NT2/D1 (cell line): ENCODE data around the gene SERTM2.

ENCODE experiments used
- YY1 ChIP-seq: IDR thresholded peaks from 2 replicates; pipeline ENCODE4 v1.6.1; 2011; ENCODE audit not compliant: insufficient read length, insufficient read depth
- ZNF274 ChIP-seq: IDR thresholded peaks from 2 replicates; pipeline ENCODE4 v1.6.1; 2011; ENCODE audit warnings: mild to moderate bottlenecking, low read depth, low read length

DNA sequence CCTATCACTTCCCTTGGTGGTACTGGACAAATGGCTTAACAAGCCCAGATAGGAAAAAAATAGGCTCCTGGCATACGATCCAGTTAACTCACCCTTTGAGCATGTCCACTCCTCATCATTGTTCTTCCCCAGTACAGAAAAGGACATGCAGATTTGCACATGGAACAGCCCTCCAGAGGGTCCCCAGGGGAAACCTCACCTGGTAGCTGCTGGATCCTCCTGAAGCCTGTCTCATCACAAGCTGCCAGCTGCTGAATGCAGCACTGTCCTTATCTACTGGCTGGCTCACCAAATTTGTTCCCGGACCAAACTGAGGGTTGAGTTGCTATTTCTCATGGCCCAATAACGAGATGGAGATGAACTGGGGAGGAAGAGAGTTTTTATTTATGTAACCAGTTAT lies 49.4 kb downstream of the SERTM2 start:
- TF ChIP-seq ZNF274 (no peak), YY1 (no peak)
